Gastrocnemius medialis (tissue), 4 donors: ENCODE data around the gene KCNQ2. TPM values are rescaled to one million over a fixed set of nuclear protein-coding genes. Genes with fewer than 3 reads are reported as not detected.

Experiments used
- ATAC-seq, 2 donors: fragments of 150-250 bp; one replicate each; pipeline ENCODE4 v1.9.1; 2016
- DNase-seq, 2 donors: peaks; one replicate each; pipeline ENCODE4 v3.0.0-alpha.2; 2019
- H3K27ac ChIP-seq, 4 donors: fragments of 200-600 bp; sonication (generic); 1 replicate in 1 of 4; 2 replicates in 3 of 4; pipeline ENCODE4 v1.5.1; 2016 to 2018; ENCODE audit warnings: mild to moderate bottlenecking in 2 of 4, moderate library complexity in 1 of 4
- H3K27me3 ChIP-seq, 3 donors: fragments of 200-600 bp; sonication (generic) in 2 of 3; 1 replicate in 1 of 3; 2 replicates in 2 of 3; pipeline versions ENCODE4 v1.5.1 to v1.6.0; 2016 to 2019; ENCODE audit warnings: mild to moderate bottlenecking in 1 of 3, moderate library complexity in 1 of 3
- H3K36me3 ChIP-seq, 2 donors: fragments of 200-600 bp; sonication (generic) in 1 of 2; one replicate each; pipeline ENCODE4 v1.5.1; 2017 to 2018
- H3K4me1 ChIP-seq, 2 donors: fragments of 200-600 bp; sonication (generic) in 1 of 2; one replicate each; pipeline ENCODE4 v1.5.1; 2016 to 2017; ENCODE audit warnings: mild to moderate bottlenecking in 2 of 2
- H3K4me3 ChIP-seq, 4 donors: fragments of 200-600 bp; sonication (generic) in 3 of 4; 1 replicate in 1 of 4; 2 replicates in 3 of 4; pipeline ENCODE4 v1.5.1; 2016 to 2019; ENCODE audit warnings: mild to moderate bottlenecking in 2 of 4
- H3K9me3 ChIP-seq, 3 donors: fragments of 200-600 bp; sonication (generic) in 2 of 3; 1 replicate in 1 of 3; 2 replicates in 2 of 3; pipeline ENCODE4 v1.5.1; 2016 to 2019
- CTCF ChIP-seq, 5 experiments: fragments of 450-650 bp in 3 of 5; fragments of 200-600 bp in 2 of 5; sonication (generic) in 2 of 5; IDR thresholded peaks in 4 of 5; conservative IDR thresholded peaks in 1 of 5; 1 replicate in 4 of 5; 2 replicates in 1 of 5; pipeline ENCODE4 v1.5.1; 2016 to 2019; ENCODE audit warnings: antibody characterized with exemption in 5 of 5, mild to moderate bottlenecking in 3 of 5, moderate library complexity in 3 of 5
- POLR2A ChIP-seq, 2 donors: fragments of 450-650 bp; IDR thresholded peaks; one replicate each; pipeline ENCODE4 v1.6.1; 2017; ENCODE audit warnings: antibody characterized with exemption in 2 of 2, mild to moderate bottlenecking in 2 of 2, moderate library complexity in 2 of 2
- in situ Hi-C, 4 donors: fragments of 200-750 bp; cut with MboI; loops; one replicate each; pipeline versions ENCODE4 v1.15.0 to v1.8.0; 2017; ENCODE audit warnings: low sequenced_read_pairs in 4 of 4
- intact Hi-C: fragments of 100-400 bp; cut with DNase I; formaldehyde crosslinking; loops from one replicate; pipeline ENCODE4 v1.15.1; 2023; ENCODE audit warnings: low total_unique reads
- total RNA-seq, 4 donors: library from RNA; depleted of rRNA; stranded (reverse); fragments of >200 nt; gene quantifications; one replicate each; pipeline versions ENCODE4 v1.1.0 to v1.2.3, GENCODE V29; 2016

KCNQ2 gene
- total RNA-seq, 4 donors from 2014 or later = not detected

- Histone ChIP-seq H3K4me1 (no peaks in the 10 kb centered on the region), H3K27ac (no peak overlapping the region), H3K36me3 (no peaks in the 10 kb centered on the region), H3K9me3 (no peaks in the 10 kb centered on the region), H3K27me3 (peaks cover 2 to 16% (median 7%) of the 10 kb centered on the region in 3 donors), H3K4me3 (no peak overlapping the region)
- no peak for TF ChIP-seq CTCF (IDR thresholded peaks at IDR 0.05 in 4 of 5, conservative IDR thresholded peaks at IDR 0.05 in 1 of 5)
- no peak for TF ChIP-seq POLR2A (IDR thresholded peaks at IDR 0.05)
- DNase-seq = no peak
- in situ Hi-C loops (no loop called here), intact Hi-C loops (no loop called here)
- no peak for ATAC-seq
Measured at GRCh38 chr20:63402181-63402859, 70.1 kb downstream of the KCNQ2 start.

GRCh38 chr20:63401384-63402110, 70.9 kb downstream of the KCNQ2 start:
- no peaks in the 10 kb centered on the region for H3K9me3 ChIP-seq
- peaks cover 7 to 16% (median 7%) of the 10 kb centered on the region in 3 donors for H3K27me3 ChIP-seq
- H3K4me3 ChIP-seq = no peak overlapping the region
- ATAC-seq (no peak), DNase-seq (no peak)
- TF ChIP-seq POLR2A (IDR thresholded peaks at IDR 0.05) = no peak
- H3K27ac ChIP-seq = no peak overlapping the region
- intact Hi-C loops (no loop called here), in situ Hi-C loops (no loop called here)
- H3K4me1 ChIP-seq = no peaks in the 10 kb centered on the region
- H3K36me3 ChIP-seq = no peaks in the 10 kb centered on the region

- intact Hi-C loops (no loop called here), in situ Hi-C loops (no loop called here)
- ATAC-seq (no peak), DNase-seq (no peak)
- Histone ChIP-seq H3K27me3 (peaks cover 7 to 16% (median 7%) of the 10 kb centered on the region in 3 donors), H3K4me1 (no peaks in the 10 kb centered on the region), H3K36me3 (no peaks in the 10 kb centered on the region), H3K4me3 (no peak overlapping the region), H3K9me3 (no peaks in the 10 kb centered on the region), H3K27ac (no peak overlapping the region)
- no peak for TF ChIP-seq CTCF (IDR thresholded peaks at IDR 0.05 in 4 of 5, conservative IDR thresholded peaks at IDR 0.05 in 1 of 5)
- TF ChIP-seq POLR2A (IDR thresholded peaks at IDR 0.05) = no peak
Measured at GRCh38 chr20:63400486-63401210, 71.8 kb downstream of the KCNQ2 start.

- Histone ChIP-seq H3K27me3 (peaks cover 7 to 16% (median 10%) of the 10 kb centered on the region in 3 donors), H3K36me3 (no peaks in the 10 kb centered on the region), H3K9me3 (no peaks in the 10 kb centered on the region), H3K27ac (no peak overlapping the region), H3K4me1 (no peaks in the 10 kb centered on the region), H3K4me3 (no peak overlapping the region)
- no peak for TF ChIP-seq CTCF (IDR thresholded peaks at IDR 0.05 in 4 of 5, conservative IDR thresholded peaks at IDR 0.05 in 1 of 5)
- TF ChIP-seq POLR2A (IDR thresholded peaks at IDR 0.05) = no peak
- DNase-seq (no peak), ATAC-seq (no peak)
- in situ Hi-C loops (no loop called here), intact Hi-C loops (no loop called here)
Measured at GRCh38 chr20:63399596-63400375, 72.7 kb downstream of the KCNQ2 start.
